Lung (tissue), 12 donors: Measurements from ENCODE around the gene CEP41. TPM values are rescaled to one million over a fixed set of nuclear protein-coding genes. Genes with fewer than 3 reads are reported as not detected.

ENCODE experiments used
- ATAC-seq: fragments of 200-7000 bp; cut with Tn5 transposase; one replicate; pipeline ENCODE4 v1.9.1; 2020; ENCODE audit warnings: moderate number of reproducible peaks; ENCODE audit not compliant: insufficient read depth, low FRiP score
- DNase-seq, 3 donors: peaks; one replicate each; pipeline ENCODE4 v3.0.0-alpha.2; 2013 to 2017
- H3K27ac ChIP-seq, 2 donors: one replicate each; pipeline ENCODE4 v1.5.1; 2013; ENCODE audit warnings: mild to moderate bottlenecking in 2 of 2, moderate library complexity in 2 of 2, control low read depth in 1 of 2, inconsistent platforms in 1 of 2, low read depth in 1 of 2, low read length in 1 of 2
- H3K27me3 ChIP-seq, 3 donors: one replicate each; pipeline ENCODE4 v1.5.1; 2013; ENCODE audit warnings: low read length in 2 of 3; ENCODE audit not compliant: control insufficient read depth in 3 of 3, insufficient read depth in 3 of 3
- H3K36me3 ChIP-seq, 4 donors: one replicate each; pipeline ENCODE4 v1.5.1; 2013; ENCODE audit warnings: low read length in 4 of 4, mild to moderate bottlenecking in 1 of 4, moderate library complexity in 1 of 4; ENCODE audit not compliant: control insufficient read depth in 4 of 4, insufficient read depth in 4 of 4
- H3K4me1 ChIP-seq, 5 donors: one replicate each; pipeline ENCODE4 v1.5.1; 2013; ENCODE audit warnings: low read length in 5 of 5, mild to moderate bottlenecking in 2 of 5, moderate library complexity in 1 of 5; ENCODE audit not compliant: control insufficient read depth in 5 of 5, insufficient read depth in 5 of 5
- H3K4me3 ChIP-seq: one replicate; pipeline ENCODE4 v1.5.1; 2013; ENCODE audit warnings: mild to moderate bottlenecking, control low read depth, moderate library complexity
- H3K9ac ChIP-seq, 2 donors: one replicate each; pipeline ENCODE4 v1.5.1; 2013; ENCODE audit warnings: low read length in 2 of 2, control low read depth in 1 of 2; ENCODE audit not compliant: insufficient read depth in 1 of 2
- H3K9me3 ChIP-seq, 4 donors: one replicate each; pipeline ENCODE4 v1.5.1; 2013; ENCODE audit warnings: low read length in 3 of 4, mild to moderate bottlenecking in 1 of 4, moderate library complexity in 1 of 4; ENCODE audit not compliant: control insufficient read depth in 4 of 4, insufficient read depth in 3 of 4
- WGBS, 2 donors: extraction: QIAGEN DNeasy Blood & Tissue Kit; methylation state at CpG; one replicate each; pipeline ENCODE4 v1.1.7; 2013; 5-methylcytosine and 5-hydroxymethylcytosine counted together
- polyA plus RNA-seq, 2 donors: library from polyadenylated mRNA; stranded (reverse); fragments of 200-250 nt; gene quantifications; one replicate each; pipeline ENCODE4 v1.2.1, GENCODE V29; 2013
- total RNA-seq, 2 donors: library from RNA; depleted of rRNA in 1 of 2; stranded (reverse); fragments of >200 nt in 1 of 2; gene quantifications; one replicate each; pipeline ENCODE4 v1.2.1, GENCODE V29; 2014 to 2021
- TF ChIP-seq, protein P1 (sequence below): IDR thresholded peaks from 2 replicates; pipeline ENCODE4 v1.5.1; 2012; ENCODE audit warnings: mild to moderate bottlenecking; ENCODE audit errors: control extremely low read depth, extremely low read depth
- donor health status: control.
- donor health status: control.
- donor health status: Bipolar disorder and iron deficiency.
- donor health status: healthy.
- donor health status: DM: yes; HTN: yes; CAD: no.

The CEP41 gene
- total and polyA plus RNA-seq, 4 donors, result 3.7 to 15.3 (median 11.6) TPM

DNA sequence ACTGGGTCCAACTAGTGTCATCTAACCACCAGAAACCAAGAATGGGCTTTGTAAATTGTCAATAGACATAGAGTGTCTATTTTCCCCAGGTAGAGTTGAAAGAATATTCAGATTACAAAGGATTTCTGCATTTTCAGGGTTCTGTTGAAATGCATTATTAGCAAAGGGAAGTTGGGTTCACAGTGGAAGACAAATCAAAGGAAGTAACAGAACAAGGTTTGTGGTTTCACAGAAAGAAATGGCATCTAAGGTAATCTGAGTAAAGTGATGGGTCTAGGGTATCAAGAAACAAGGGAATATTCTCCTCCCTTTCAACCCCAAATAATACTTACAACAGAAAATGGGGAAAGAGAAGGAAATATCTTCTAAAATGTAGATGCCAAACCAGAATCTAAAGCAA, 25.8 kb downstream of the CEP41 start:
- Histone ChIP-seq H3K27ac (no peak overlapping the region), H3K9me3 (no peaks in the 10 kb centered on the region), H3K9ac (no peak overlapping the region), H3K36me3 (no peaks in the 10 kb centered on the region), H3K4me1 (peaks cover 0 to 35% (median 5%) of the 10 kb centered on the region in 5 donors), H3K27me3 (no peaks in the 10 kb centered on the region), H3K4me3 (no peak overlapping the region)
- ATAC-seq (no peak), DNase-seq (no peak)
- TF ChIP-seq, protein P1, sequence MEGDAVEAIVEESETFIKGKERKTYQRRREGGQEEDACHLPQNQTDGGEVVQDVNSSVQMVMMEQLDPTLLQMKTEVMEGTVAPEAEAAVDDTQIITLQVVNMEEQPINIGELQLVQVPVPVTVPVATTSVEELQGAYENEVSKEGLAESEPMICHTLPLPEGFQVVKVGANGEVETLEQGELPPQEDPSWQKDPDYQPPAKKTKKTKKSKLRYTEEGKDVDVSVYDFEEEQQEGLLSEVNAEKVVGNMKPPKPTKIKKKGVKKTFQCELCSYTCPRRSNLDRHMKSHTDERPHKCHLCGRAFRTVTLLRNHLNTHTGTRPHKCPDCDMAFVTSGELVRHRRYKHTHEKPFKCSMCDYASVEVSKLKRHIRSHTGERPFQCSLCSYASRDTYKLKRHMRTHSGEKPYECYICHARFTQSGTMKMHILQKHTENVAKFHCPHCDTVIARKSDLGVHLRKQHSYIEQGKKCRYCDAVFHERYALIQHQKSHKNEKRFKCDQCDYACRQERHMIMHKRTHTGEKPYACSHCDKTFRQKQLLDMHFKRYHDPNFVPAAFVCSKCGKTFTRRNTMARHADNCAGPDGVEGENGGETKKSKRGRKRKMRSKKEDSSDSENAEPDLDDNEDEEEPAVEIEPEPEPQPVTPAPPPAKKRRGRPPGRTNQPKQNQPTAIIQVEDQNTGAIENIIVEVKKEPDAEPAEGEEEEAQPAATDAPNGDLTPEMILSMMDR, result no peak

DNA sequence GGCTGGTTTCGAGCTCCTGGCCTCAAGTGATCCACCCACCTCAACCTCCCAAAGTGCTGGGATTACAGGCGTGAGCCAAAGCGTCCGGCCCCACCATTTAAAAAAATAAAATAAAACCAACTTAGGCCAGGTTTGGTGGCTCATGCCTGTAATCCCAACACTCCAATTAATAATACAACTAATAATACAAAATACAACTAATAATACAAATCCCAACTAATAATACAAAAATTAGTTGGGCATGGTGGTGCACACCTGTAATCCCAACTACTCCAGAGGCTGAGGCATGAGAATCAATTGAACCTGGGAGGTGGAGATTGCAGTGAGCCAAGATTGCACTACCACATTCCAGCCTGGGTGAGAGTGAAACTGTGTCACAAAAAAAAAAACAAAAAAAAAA, 27.6 kb downstream of the CEP41 start:
- no peaks in the 10 kb centered on the region for H3K36me3 ChIP-seq
- H3K27ac ChIP-seq, result no peak overlapping the region
- H3K4me3 ChIP-seq, result no peak overlapping the region
- H3K27me3 ChIP-seq, result no peaks in the 10 kb centered on the region
- no peak for DNase-seq
- no peaks in the 10 kb centered on the region for H3K9me3 ChIP-seq
- WGBS, 2 donors, result 97 to 99% methylated on average over 4 of the region's 4 CpGs
- no peak for ATAC-seq
- H3K9ac ChIP-seq, result no peak overlapping the region
- TF ChIP-seq, protein P1, result no peak
- H3K4me1 ChIP-seq, result peaks cover 2 to 36% (median 5%) of the 10 kb centered on the region in 5 donors

DNA sequence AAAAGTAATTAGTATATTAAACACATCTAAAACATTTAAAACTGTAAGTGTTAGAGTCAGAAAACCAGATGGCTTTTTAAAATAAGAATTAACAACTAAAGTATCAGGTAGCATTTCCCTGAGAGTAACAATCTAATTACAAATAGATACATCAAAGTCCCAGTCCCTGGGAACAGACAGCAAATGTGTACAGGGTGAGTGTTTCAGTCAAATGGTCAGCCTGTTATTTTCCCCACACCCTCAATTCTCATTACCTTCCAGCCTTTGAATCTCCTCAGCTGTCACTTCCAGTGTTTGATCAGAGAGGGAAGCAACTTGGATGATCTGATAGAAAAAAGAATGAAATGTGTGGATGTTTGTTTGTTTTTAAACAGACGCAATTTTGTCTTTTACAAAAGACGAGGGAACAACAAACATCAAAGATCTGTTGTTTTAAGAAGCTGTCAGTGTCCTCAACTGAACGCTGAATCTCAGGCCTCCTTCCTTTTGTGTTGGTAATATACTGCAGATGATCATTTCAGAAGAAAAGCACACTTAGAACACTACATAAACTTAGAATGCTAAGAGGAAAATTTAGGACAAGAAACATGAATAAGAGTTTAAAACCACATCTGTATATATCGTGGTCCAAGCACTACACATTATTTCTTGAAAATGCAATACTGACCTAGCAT, 29.8 kb downstream of the CEP41 start:
- ATAC-seq, result no peak
- H3K27me3 ChIP-seq, result no peaks in the 10 kb centered on the region

More for the DNA sequence above, 29.8 kb downstream of the CEP41 start:
- WGBS, 2 donors, result 71 to 87% methylated on average over 4 of the region's 4 CpGs
- H3K36me3 ChIP-seq, result no peaks in the 10 kb centered on the region
- no peaks in the 10 kb centered on the region for H3K9me3 ChIP-seq
- H3K9ac ChIP-seq, result peak overlapping the region in 1 of 2 donors; percentile 16
- no peak overlapping the region for H3K27ac ChIP-seq
- peak in 2 of 3 donors; percentile 51 to 60 for DNase-seq
- TF ChIP-seq, protein P1, result no peak
- H3K4me1 ChIP-seq, result peaks cover 2 to 32% (median 5%) of the 10 kb centered on the region in 5 donors
- H3K4me3 ChIP-seq, result no peak overlapping the region
